Transverse colon (tissue), 1 donor: Measurements from ENCODE around the gene NFXL1.

Experiments used
- EP300 ChIP-seq: sonication (generic); formaldehyde crosslinking; IDR thresholded peaks from one replicate; pipeline ENCODE4 v1.6.1; 2017; ENCODE audit warnings: antibody characterized with exemption, low read depth
- POLR2A ChIP-seq: fragments of 450-650 bp; IDR thresholded peaks from one replicate; pipeline ENCODE4 v1.6.1; 2016; ENCODE audit warnings: antibody characterized with exemption, mild to moderate bottlenecking, moderate library complexity

- no peak for TF ChIP-seq POLR2A
- TF ChIP-seq EP300 = no peak
These were observed 34.9 kb downstream of the NFXL1 start for GRCh38 chr4:47879458-47879857.
